ENCODE results near the gene SCGB3A1. TPM values are rescaled to one million over a fixed set of nuclear protein-coding genes. Genes with fewer than 3 reads are reported as not detected.

SCGB3A1 gene
- total RNA-seq, 1 donor from 2014 or later = not detected

GRCh38 chr5:180623411-180623834 lies 32.1 kb upstream of the SCGB3A1 start:
- peaks cover under 1% of the 10 kb centered on the region for H3K4me1 Mint-ChIP-seq (ENCODE audit: low read depth)
- H3K9me3 Mint-ChIP-seq (ENCODE audit: low read depth) = no peaks in the 10 kb centered on the region
- DNase-seq (ENCODE audit: low spot score, unreplicated experiment) = no peak
- no peak overlapping the region for H3K4me3 Mint-ChIP-seq (ENCODE audit: low read depth)
- no peak overlapping the region for H3K27ac Mint-ChIP-seq
- no peaks in the 10 kb centered on the region for H3K36me3 Mint-ChIP-seq (ENCODE audit: insufficient read depth)
- TF ChIP-seq, protein P1, sequence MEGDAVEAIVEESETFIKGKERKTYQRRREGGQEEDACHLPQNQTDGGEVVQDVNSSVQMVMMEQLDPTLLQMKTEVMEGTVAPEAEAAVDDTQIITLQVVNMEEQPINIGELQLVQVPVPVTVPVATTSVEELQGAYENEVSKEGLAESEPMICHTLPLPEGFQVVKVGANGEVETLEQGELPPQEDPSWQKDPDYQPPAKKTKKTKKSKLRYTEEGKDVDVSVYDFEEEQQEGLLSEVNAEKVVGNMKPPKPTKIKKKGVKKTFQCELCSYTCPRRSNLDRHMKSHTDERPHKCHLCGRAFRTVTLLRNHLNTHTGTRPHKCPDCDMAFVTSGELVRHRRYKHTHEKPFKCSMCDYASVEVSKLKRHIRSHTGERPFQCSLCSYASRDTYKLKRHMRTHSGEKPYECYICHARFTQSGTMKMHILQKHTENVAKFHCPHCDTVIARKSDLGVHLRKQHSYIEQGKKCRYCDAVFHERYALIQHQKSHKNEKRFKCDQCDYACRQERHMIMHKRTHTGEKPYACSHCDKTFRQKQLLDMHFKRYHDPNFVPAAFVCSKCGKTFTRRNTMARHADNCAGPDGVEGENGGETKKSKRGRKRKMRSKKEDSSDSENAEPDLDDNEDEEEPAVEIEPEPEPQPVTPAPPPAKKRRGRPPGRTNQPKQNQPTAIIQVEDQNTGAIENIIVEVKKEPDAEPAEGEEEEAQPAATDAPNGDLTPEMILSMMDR (IDR thresholded peaks at IDR 0.05; ENCODE audit: unreplicated experiment) = no peak
- H3K27me3 Mint-ChIP-seq = peaks cover 29% of the 10 kb centered on the region

GRCh38 chr5:180622910-180623309 lies 31.6 kb upstream of the SCGB3A1 start:
- Mint-ChIP-seq H3K36me3 (ENCODE audit: insufficient read depth) (no peaks in the 10 kb centered on the region), H3K4me3 (ENCODE audit: low read depth) (no peak overlapping the region), H3K9me3 (ENCODE audit: low read depth) (no peaks in the 10 kb centered on the region), H3K27me3 (peaks cover 31% of the 10 kb centered on the region), H3K4me1 (ENCODE audit: low read depth) (peaks cover 2% of the 10 kb centered on the region), H3K27ac (no peak overlapping the region)
- TF ChIP-seq, protein P1 (IDR thresholded peaks at IDR 0.05; ENCODE audit: unreplicated experiment) = no peak
- no peak for DNase-seq (ENCODE audit: low spot score, unreplicated experiment)

GRCh38 chr5:180621311-180621710 lies 30.0 kb upstream of the SCGB3A1 start:
- Mint-ChIP-seq H3K27ac (no peak overlapping the region), H3K36me3 (ENCODE audit: insufficient read depth) (no peaks in the 10 kb centered on the region), H3K4me1 (ENCODE audit: low read depth) (peaks cover 2% of the 10 kb centered on the region), H3K27me3 (peaks cover 32% of the 10 kb centered on the region), H3K9me3 (ENCODE audit: low read depth) (no peaks in the 10 kb centered on the region), H3K4me3 (ENCODE audit: low read depth) (no peak overlapping the region)
- no peak for DNase-seq (ENCODE audit: low spot score, unreplicated experiment)
- TF ChIP-seq, protein P1 (IDR thresholded peaks at IDR 0.05; ENCODE audit: unreplicated experiment) = no peak

- Mint-ChIP-seq H3K36me3 (ENCODE audit: insufficient read depth) (no peaks in the 10 kb centered on the region), H3K9me3 (ENCODE audit: low read depth) (no peaks in the 10 kb centered on the region), H3K27ac (no peak overlapping the region), H3K27me3 (peaks cover 29% of the 10 kb centered on the region), H3K4me3 (ENCODE audit: low read depth) (no peak overlapping the region), H3K4me1 (ENCODE audit: low read depth) (peaks cover 2% of the 10 kb centered on the region)
- DNase-seq (ENCODE audit: low spot score, unreplicated experiment) = no peak
- TF ChIP-seq, protein P1 (IDR thresholded peaks at IDR 0.05; ENCODE audit: unreplicated experiment) = no peak
These were observed 28.7 kb upstream of the SCGB3A1 start for GRCh38 chr5:180620014-180620413.

GRCh38 chr5:180619563-180619915 lies 28.2 kb upstream of the SCGB3A1 start:
- H3K4me1 Mint-ChIP-seq (ENCODE audit: low read depth) = peaks cover 2% of the 10 kb centered on the region
- H3K36me3 Mint-ChIP-seq (ENCODE audit: insufficient read depth) = no peaks in the 10 kb centered on the region
- H3K27me3 Mint-ChIP-seq = peaks cover 29% of the 10 kb centered on the region
- TF ChIP-seq, protein P1 (IDR thresholded peaks at IDR 0.05; ENCODE audit: unreplicated experiment) = no peak
- no peak overlapping the region for H3K27ac Mint-ChIP-seq
- no peak overlapping the region for H3K4me3 Mint-ChIP-seq (ENCODE audit: low read depth)
- DNase-seq (ENCODE audit: low spot score, unreplicated experiment) = no peak
- no peaks in the 10 kb centered on the region for H3K9me3 Mint-ChIP-seq (ENCODE audit: low read depth)
